Naive thymus-derived CD4-positive, alpha-beta T cell (primary cell): ENCODE results near the gene EPHA3. TPM values are rescaled to one million over a fixed set of nuclear protein-coding genes. Genes with fewer than 3 reads are reported as not detected.

Source experiments
- ATAC-seq: fragments of 150-1000 bp; cut with Tn5 transposase; 2 replicates; pipeline ENCODE4 v1.10.0; 2021; ENCODE audit warnings: mild to moderate bottlenecking, moderate library complexity
- CTCF ChIA-PET: fragments of 350-600 bp; sonication (Branson Sonifier 250); formaldehyde crosslinking; loops from one replicate; lab custom pipeline; 2021; ENCODE audit warnings: antibody characterized with exemption; lab: Charles Lee
- POLR2A ChIA-PET: fragments of 350-600 bp; sonication (Branson Sonifier 250); formaldehyde crosslinking; loops from one replicate; lab custom pipeline; 2021; ENCODE audit warnings: antibody characterized with exemption, inconsistent platforms; lab: Charles Lee
- DNase-seq, 9 donors: peaks; one replicate each; pipeline versions ENCODE4 v3.0.0 to v3.0.0-alpha.2; 2020 to 2022; ENCODE audit warnings: mixed read lengths in 1 of 9
- H3K27ac ChIP-seq: one replicate; pipeline ENCODE4 v1.7.0; 2013; ENCODE audit warnings: mild to moderate bottlenecking, low read depth, low read length, moderate library complexity
- H3K27me3 ChIP-seq, 2 donors: one replicate each; pipeline ENCODE4 v1.7.0; 2013; ENCODE audit warnings: low read length in 2 of 2, mild to moderate bottlenecking in 2 of 2, moderate library complexity in 2 of 2; ENCODE audit not compliant: control insufficient read depth in 2 of 2, insufficient read depth in 2 of 2
- H3K36me3 ChIP-seq, 3 experiments: 1 replicate in 2 of 3; 2 replicates in 1 of 3; pipeline ENCODE4 v1.7.0; 2013; ENCODE audit warnings: low read length in 3 of 3, mild to moderate bottlenecking in 3 of 3, moderate library complexity in 1 of 3; ENCODE audit not compliant: insufficient read depth in 3 of 3, control insufficient read depth in 2 of 3
- H3K4me1 ChIP-seq, 2 donors: one replicate each; pipeline ENCODE4 v1.7.0; 2013; ENCODE audit warnings: low read length in 2 of 2, mild to moderate bottlenecking in 2 of 2, moderate library complexity in 1 of 2; ENCODE audit not compliant: control insufficient read depth in 2 of 2, insufficient read depth in 2 of 2
- H3K4me3 ChIP-seq: 2 replicates; pipeline ENCODE4 v1.7.0; 2013; ENCODE audit warnings: mild to moderate bottlenecking, low read length
- H3K9me3 ChIP-seq, 3 experiments: 1 replicate in 2 of 3; 2 replicates in 1 of 3; pipeline ENCODE4 v1.7.0; 2013; ENCODE audit warnings: low read length in 3 of 3; ENCODE audit not compliant: control insufficient read depth in 2 of 3
- H3K27ac Mint-ChIP-seq, 9 donors: one replicate each; pipeline ENCODE4 v1.8.0; 2020 to 2022; ENCODE audit warnings: mixed read lengths in 9 of 9, mild to moderate bottlenecking in 8 of 9, moderate library complexity in 5 of 9, inconsistent platforms in 2 of 9
- H3K27me3 Mint-ChIP-seq, 5 donors: one replicate each; pipeline ENCODE4 v1.8.0; 2021 to 2022; ENCODE audit warnings: mixed read lengths in 5 of 5, mild to moderate bottlenecking in 1 of 5
- H3K36me3 Mint-ChIP-seq, 5 donors: one replicate each; pipeline ENCODE4 v1.8.0; 2020 to 2022; ENCODE audit warnings: mixed read lengths in 5 of 5, mild to moderate bottlenecking in 3 of 5, inconsistent platforms in 1 of 5
- H3K4me1 Mint-ChIP-seq, 7 donors: one replicate each; pipeline ENCODE4 v1.8.0; 2020 to 2022; ENCODE audit warnings: mixed read lengths in 7 of 7, mild to moderate bottlenecking in 3 of 7, inconsistent platforms in 1 of 7
- H3K4me3 Mint-ChIP-seq, 10 donors: one replicate each; pipeline ENCODE4 v1.8.0; 2020 to 2022; ENCODE audit warnings: mild to moderate bottlenecking in 10 of 10, mixed read lengths in 10 of 10, moderate library complexity in 6 of 10, inconsistent platforms in 2 of 10
- H3K9me3 Mint-ChIP-seq, 11 donors: one replicate each; pipeline ENCODE4 v1.8.0; 2020 to 2022; ENCODE audit warnings: mixed read lengths in 11 of 11, mild to moderate bottlenecking in 4 of 11, inconsistent platforms in 1 of 11, moderate library complexity in 1 of 11
- intact Hi-C, 2 donors: fragments of 100-400 bp; cut with micrococcal nuclease; formaldehyde crosslinking; loops; one replicate each; pipeline ENCODE4 v1.15.1; 2023
- polyA plus RNA-seq, 2 donors: library from polyadenylated mRNA; unstranded; fragments of 300-500 nt; fragmentation: Illumina TruSeq; gene quantifications; one replicate each; pipeline ENCODE4 v1.2.3, GENCODE V29; 2021
- total RNA-seq, 6 experiments: library from RNA in 5 of 6; stranded (reverse) in 5 of 6; gene quantifications; 1 replicate in 5 of 6; 2 replicates in 1 of 6; pipeline ENCODE4 v1.2.3 and lab custom pipeline; 2021 to 2026

The EPHA3 gene
- total and polyA plus RNA-seq, 7 experiments from 2014 or later = not detected

DNA sequence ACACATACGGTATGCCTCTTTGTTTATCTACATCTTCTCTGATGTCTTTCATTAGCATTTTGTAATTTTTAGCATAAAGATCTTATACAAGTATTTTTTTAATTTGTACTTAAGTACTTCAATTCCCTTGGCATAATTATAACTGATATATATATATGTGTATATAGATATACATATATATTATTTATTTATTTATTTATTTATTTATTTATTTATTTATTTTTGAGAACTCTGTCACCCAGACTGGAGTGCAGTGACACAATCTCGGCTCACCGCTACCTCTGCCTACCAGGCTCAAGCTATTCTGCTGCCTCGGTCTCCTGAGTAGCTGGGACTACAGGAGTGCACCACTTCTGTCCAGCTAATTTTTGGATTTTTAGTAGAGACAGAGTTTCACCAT is 382.7 kb downstream of the EPHA3 start:
- H3K36me3 ChIP-seq = no peaks in the 10 kb centered on the region
- Mint-ChIP-seq H3K4me3 (no peak overlapping the region), H3K4me1 (no peaks in the 10 kb centered on the region), H3K9me3 (peaks cover 0 to 11% (median 4%) of the 10 kb centered on the region in 11 donors), H3K36me3 (no peaks in the 10 kb centered on the region), H3K27ac (no peak overlapping the region), H3K27me3 (no peaks in the 10 kb centered on the region)
- intact Hi-C loops = no loop called here
- DNase-seq = no peak
- no peak overlapping the region for H3K27ac ChIP-seq
- POLR2A ChIA-PET = no interaction called here
- no peaks in the 10 kb centered on the region for H3K9me3 ChIP-seq
- H3K4me1 ChIP-seq = no peaks in the 10 kb centered on the region
- CTCF ChIA-PET = no interaction called here
- no peak overlapping the region for H3K4me3 ChIP-seq
- H3K27me3 ChIP-seq = no peaks in the 10 kb centered on the region
- no peak for ATAC-seq

DNA sequence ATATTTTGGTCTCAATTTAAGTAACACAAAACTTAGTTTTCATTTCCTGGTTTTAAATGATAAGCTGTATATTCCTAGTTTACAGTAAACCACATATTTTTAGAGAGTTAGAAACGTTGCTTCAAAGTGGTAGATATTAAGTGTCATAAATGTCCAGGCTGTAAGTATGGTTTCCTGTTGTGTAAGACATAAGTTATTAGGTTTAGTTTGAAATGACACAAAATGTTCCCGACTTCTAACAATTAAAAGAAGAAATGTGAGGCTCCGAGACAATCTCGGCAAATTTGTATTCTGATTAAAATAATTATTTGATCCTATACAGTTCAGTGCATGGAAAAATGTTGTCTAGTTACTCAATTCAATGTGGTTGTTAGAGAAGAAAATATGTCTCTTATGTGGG is 387.3 kb downstream of the EPHA3 start:
- H3K9me3 ChIP-seq = no peaks in the 10 kb centered on the region
- H3K27me3 ChIP-seq = no peaks in the 10 kb centered on the region
- Mint-ChIP-seq H3K36me3 (no peaks in the 10 kb centered on the region), H3K4me1 (no peaks in the 10 kb centered on the region), H3K27ac (no peak overlapping the region), H3K4me3 (no peak overlapping the region), H3K9me3 (peaks cover 0 to 6% (median 0%) of the 10 kb centered on the region in 11 donors), H3K27me3 (no peaks in the 10 kb centered on the region)
- ATAC-seq (no peak), DNase-seq (no peak)
- CTCF ChIA-PET = no interaction called here
- intact Hi-C loops = no loop called here
- H3K27ac ChIP-seq = no peak overlapping the region
- H3K36me3 ChIP-seq = no peaks in the 10 kb centered on the region
- H3K4me3 ChIP-seq = no peak overlapping the region
- H3K4me1 ChIP-seq = no peaks in the 10 kb centered on the region
- POLR2A ChIA-PET = no interaction called here

DNA sequence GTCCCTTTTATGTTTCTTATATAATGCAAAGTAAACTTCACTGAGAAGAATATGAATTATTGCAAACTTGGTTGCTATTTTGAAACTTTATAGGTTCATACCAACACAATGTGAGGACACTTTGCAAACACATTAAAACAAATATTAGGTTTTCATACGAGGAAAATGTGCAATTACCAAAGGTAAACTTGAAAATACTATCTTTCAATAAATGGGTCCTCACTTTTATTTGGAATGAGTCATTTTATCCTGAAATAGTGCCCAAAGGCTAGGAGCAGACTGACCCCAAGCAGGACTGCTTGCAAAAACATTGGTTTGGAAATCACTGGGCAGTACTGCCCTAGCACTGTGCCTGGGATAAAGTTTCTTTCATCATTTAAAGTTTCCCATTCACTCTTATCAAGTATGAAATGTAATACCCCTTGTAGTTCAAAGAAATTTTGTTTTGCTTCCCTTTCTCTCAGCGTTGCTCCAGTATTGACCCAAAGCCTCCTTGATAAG is 396.5 kb downstream of the EPHA3 start:
- POLR2A ChIA-PET = no interaction called here
- no peaks in the 10 kb centered on the region for H3K4me1 Mint-ChIP-seq
- H3K4me3 Mint-ChIP-seq = no peak overlapping the region
- H3K9me3 Mint-ChIP-seq = peaks cover 0 to 21% (median 6%) of the 10 kb centered on the region in 11 donors
- Histone ChIP-seq H3K9me3 (no peaks in the 10 kb centered on the region), H3K4me3 (no peak overlapping the region), H3K27me3 (no peaks in the 10 kb centered on the region), H3K4me1 (no peaks in the 10 kb centered on the region), H3K27ac (no peak overlapping the region), H3K36me3 (no peaks in the 10 kb centered on the region)
- no peak overlapping the region for H3K27ac Mint-ChIP-seq
- ATAC-seq (no peak), DNase-seq (no peak)
- CTCF ChIA-PET = no interaction called here
- intact Hi-C loops = no loop called here
- H3K27me3 Mint-ChIP-seq = no peaks in the 10 kb centered on the region
- no peaks in the 10 kb centered on the region for H3K36me3 Mint-ChIP-seq

DNA sequence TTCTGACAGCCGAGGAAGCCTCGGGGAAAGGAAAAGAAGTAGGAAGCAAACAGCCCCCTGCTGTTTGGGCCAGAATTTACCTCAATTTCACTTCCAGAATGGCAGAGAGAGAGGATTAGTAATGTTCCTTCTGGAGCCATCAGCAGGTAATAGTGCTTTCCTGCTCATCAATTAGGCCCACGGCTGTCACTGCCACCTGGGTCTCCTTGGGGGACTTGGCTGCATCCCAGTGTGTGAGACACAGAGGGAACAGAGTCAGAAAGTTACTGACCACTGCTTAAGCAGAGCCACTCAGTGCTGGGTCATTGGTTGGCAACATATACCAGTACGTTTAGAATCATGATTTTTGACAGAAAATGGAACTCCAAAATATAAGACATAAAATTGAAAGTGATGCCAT is 397.0 kb downstream of the EPHA3 start:
- ChIA-PET POLR2A (no interaction called here), CTCF (no interaction called here)
- ATAC-seq = no peak
- no peak overlapping the region for H3K4me3 ChIP-seq
- no peaks in the 10 kb centered on the region for H3K36me3 ChIP-seq
- Mint-ChIP-seq H3K9me3 (peaks cover 0 to 21% (median 6%) of the 10 kb centered on the region in 11 donors), H3K4me3 (no peak overlapping the region), H3K4me1 (no peaks in the 10 kb centered on the region), H3K27ac (no peak overlapping the region), H3K36me3 (no peaks in the 10 kb centered on the region), H3K27me3 (no peaks in the 10 kb centered on the region)
- no peaks in the 10 kb centered on the region for H3K9me3 ChIP-seq
- no peak for DNase-seq
- intact Hi-C loops = no loop called here
- H3K27me3 ChIP-seq = no peaks in the 10 kb centered on the region
- H3K27ac ChIP-seq = no peak overlapping the region
- no peaks in the 10 kb centered on the region for H3K4me1 ChIP-seq

DNA sequence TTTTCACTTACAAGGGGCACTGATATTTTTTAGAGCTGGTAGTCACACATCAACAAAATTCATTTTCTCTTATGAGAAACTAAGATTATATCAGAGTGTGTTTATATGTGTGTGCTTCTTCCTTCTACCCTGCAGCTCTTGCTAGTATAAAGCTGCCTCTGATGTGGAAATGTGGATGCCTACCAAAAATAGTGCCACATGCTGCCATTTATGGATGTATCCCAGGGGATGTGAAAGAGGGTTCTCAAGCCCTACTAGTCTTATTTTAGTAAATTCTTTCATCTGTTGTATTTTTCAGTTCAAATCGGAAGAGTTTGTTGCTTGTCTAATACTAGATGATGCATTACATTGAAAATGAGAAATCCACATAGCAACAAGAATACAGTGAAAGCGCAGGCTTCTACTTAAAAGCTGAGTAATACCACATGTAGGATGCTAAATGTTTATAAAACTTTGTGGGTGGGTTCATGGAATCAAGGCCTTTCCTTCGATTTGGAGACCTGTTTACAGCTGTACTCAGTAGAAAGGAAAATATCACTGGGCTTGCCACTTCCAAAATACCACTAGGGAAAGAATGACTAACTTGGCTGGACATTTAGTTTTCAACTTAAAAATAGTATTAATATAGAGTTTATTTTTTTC is 399.2 kb downstream of the EPHA3 start:
- Mint-ChIP-seq H3K27me3 (no peaks in the 10 kb centered on the region), H3K4me1 (no peaks in the 10 kb centered on the region), H3K27ac (no peak overlapping the region), H3K4me3 (no peak overlapping the region), H3K9me3 (peaks cover 1 to 22% (median 6%) of the 10 kb centered on the region in 11 donors), H3K36me3 (no peaks in the 10 kb centered on the region)
- ATAC-seq (no peak), DNase-seq (no peak)
- Histone ChIP-seq H3K27me3 (no peaks in the 10 kb centered on the region), H3K4me1 (no peaks in the 10 kb centered on the region), H3K9me3 (no peaks in the 10 kb centered on the region), H3K36me3 (no peaks in the 10 kb centered on the region), H3K27ac (no peak overlapping the region), H3K4me3 (no peak overlapping the region)
- intact Hi-C loops = no loop called here
- POLR2A ChIA-PET = no interaction called here
- CTCF ChIA-PET = no interaction called here

DNA sequence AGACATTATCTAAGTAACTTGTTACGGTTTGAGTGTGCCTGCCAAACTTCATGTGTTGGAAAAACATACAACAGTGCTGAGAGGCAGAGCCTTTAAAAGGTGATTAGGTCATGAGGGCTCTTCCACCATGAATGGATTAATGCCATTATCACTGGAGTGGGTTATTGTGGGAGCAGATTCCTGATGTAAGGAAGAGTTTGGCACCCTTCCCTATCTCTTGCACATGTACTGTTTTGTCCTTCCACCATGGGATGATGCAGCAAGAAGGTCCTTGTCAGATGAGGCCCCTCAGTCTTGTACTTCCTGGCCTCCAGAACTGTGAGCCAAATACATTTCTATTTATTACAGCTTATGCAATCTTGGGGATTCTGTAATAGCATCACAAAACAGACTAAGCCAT is 413.9 kb downstream of the EPHA3 start:
- H3K27me3 Mint-ChIP-seq = no peaks in the 10 kb centered on the region
- Histone ChIP-seq H3K27me3 (no peaks in the 10 kb centered on the region), H3K4me3 (no peak overlapping the region), H3K27ac (no peak overlapping the region), H3K4me1 (no peaks in the 10 kb centered on the region), H3K36me3 (no peaks in the 10 kb centered on the region), H3K9me3 (no peaks in the 10 kb centered on the region)
- CTCF ChIA-PET = no interaction called here
- no peak overlapping the region for H3K4me3 Mint-ChIP-seq
- POLR2A ChIA-PET = no interaction called here
- no peak for ATAC-seq
- no peaks in the 10 kb centered on the region for H3K36me3 Mint-ChIP-seq
- intact Hi-C loops = no loop called here
- H3K4me1 Mint-ChIP-seq = no peaks in the 10 kb centered on the region
- no peak for DNase-seq
- H3K27ac Mint-ChIP-seq = peak overlapping the region in 1 of 9 donors; percentile 41
- peaks cover 0 to 9% (median 1%) of the 10 kb centered on the region in 11 donors for H3K9me3 Mint-ChIP-seq

DNA sequence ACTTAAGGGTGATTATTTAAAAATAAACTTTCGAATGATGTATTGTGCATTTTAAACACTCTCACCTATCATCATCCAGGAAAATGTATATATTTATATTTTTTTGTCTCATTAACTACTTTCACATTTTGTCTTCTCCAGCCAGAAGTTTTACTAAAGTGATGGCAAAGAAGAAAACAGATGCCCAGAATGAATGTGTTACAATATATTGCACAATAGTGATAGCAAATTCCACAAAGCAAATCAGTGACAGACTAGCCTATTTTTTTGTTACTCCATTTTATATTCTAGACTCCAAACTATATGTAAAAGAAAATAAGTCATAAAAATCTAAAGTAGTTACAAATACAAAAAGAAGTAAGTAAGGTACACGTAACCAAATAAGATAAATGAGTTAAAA is 414.7 kb downstream of the EPHA3 start:
- intact Hi-C loops = no loop called here
- H3K9me3 Mint-ChIP-seq = peaks cover 0 to 9% (median 3%) of the 10 kb centered on the region in 11 donors
- no peak overlapping the region for H3K4me3 ChIP-seq
- H3K27me3 ChIP-seq = no peaks in the 10 kb centered on the region
- no peak for ATAC-seq
- H3K27ac Mint-ChIP-seq = no peak overlapping the region
- no peaks in the 10 kb centered on the region for H3K4me1 Mint-ChIP-seq
- H3K4me1 ChIP-seq = no peaks in the 10 kb centered on the region
- H3K36me3 ChIP-seq = no peaks in the 10 kb centered on the region
- H3K4me3 Mint-ChIP-seq = no peak overlapping the region
- no peaks in the 10 kb centered on the region for H3K36me3 Mint-ChIP-seq
- no peak overlapping the region for H3K27ac ChIP-seq
- H3K27me3 Mint-ChIP-seq = no peaks in the 10 kb centered on the region
- no peaks in the 10 kb centered on the region for H3K9me3 ChIP-seq
- DNase-seq = no peak
- ChIA-PET POLR2A (no interaction called here), CTCF (no interaction called here)
